GOT3 (cell line): Measurements from ENCODE around the gene BRAT1.

Experiments
- DNase-seq: peaks from one replicate; lab custom pipeline; 2025; ENCODE audit warnings: mixed read lengths; lab: John Stamatoyannopoulos, UW

BRAT1 gene

GRCh38 chr7:2559283-2559950 lies 4.1 kb upstream of the BRAT1 start:
- no peak for DNase-seq

- DNase-seq, result peak; percentile 93
These were observed 3.4 kb upstream of the BRAT1 start, which contains the start of gene IQCE for GRCh38 chr7:2558629-2559282. Gene IQCE, plus strand, starts transcription at chr7:2558979. Its CDS starts 203 bp downstream, at chr7:2559182.

GRCh38 chr7:2554661-2555111 lies 638 bp downstream of the BRAT1 start:
- DNase-seq, result no peak

- no peak for DNase-seq
These were observed 1.3 kb downstream of the BRAT1 start for GRCh38 chr7:2553831-2554581.

- no peak for DNase-seq
These were observed 2.2 kb downstream of the BRAT1 start for GRCh38 chr7:2553108-2553507.

- no peak for DNase-seq
These were observed 3.9 kb downstream of the BRAT1 start for GRCh38 chr7:2551418-2551817.

- no peak for DNase-seq
These were observed 8.3 kb downstream of the BRAT1 start for GRCh38 chr7:2546776-2547586.

- no peak for DNase-seq
These were observed 9.4 kb downstream of the BRAT1 start for GRCh38 chr7:2545746-2546425.

- DNase-seq, result no peak
These were observed 10.7 kb downstream of the BRAT1 start for GRCh38 chr7:2544541-2545188.

GRCh38 chr7:2542916-2543871 lies 12.1 kb downstream of the BRAT1 start:
- DNase-seq, result no peak

GRCh38 chr7:2542011-2542915 lies 13.1 kb downstream of the BRAT1 start:
- DNase-seq, result no peak

GRCh38 chr7:2541291-2542010 lies 13.9 kb downstream of the BRAT1 start:
- no peak for DNase-seq

GRCh38 chr7:2540641-2541051 lies 14.7 kb downstream of the BRAT1 start:
- no peak for DNase-seq

- DNase-seq, result no peak
These were observed 15.2 kb downstream of the BRAT1 start for GRCh38 chr7:2540133-2540532.

GRCh38 chr7:2539031-2539911 lies 16.1 kb downstream of the BRAT1 start:
- DNase-seq, result no peak

- DNase-seq, result no peak
These were observed 17.1 kb downstream of the BRAT1 start for GRCh38 chr7:2537981-2538851.
